Keratinocyte (primary cell): ENCODE measurements around the gene SMIM12. TPM values are rescaled to one million over a fixed set of nuclear protein-coding genes. Genes with fewer than 3 reads are reported as not detected.

Experiments used
- DNase-seq: peaks from one replicate; pipeline ENCODE4 v3.0.0-alpha.2; 2011; ENCODE audit warnings: low read depth, missing footprints, low spot score
- FAIRE-seq: peaks from 2 replicates; lab custom pipeline; 2011; peaks lifted over from hg19 to GRCh38; lab: Jason Lieb, UNC
- H2AFZ ChIP-seq: 2 replicates; pipeline ENCODE4 v1.6.0; 2012; ENCODE audit warnings: low read length, control low read depth, inconsistent platforms; ENCODE audit not compliant: control insufficient read depth
- H3K27ac ChIP-seq: 2 replicates; pipeline ENCODE4 v1.5.1; 2011; ENCODE audit warnings: low read length; ENCODE audit not compliant: control insufficient read depth, insufficient read depth
- H3K27me3 ChIP-seq: 3 replicates; pipeline ENCODE4 v1.6.0; 2011; ENCODE audit warnings: low read length; ENCODE audit not compliant: control insufficient read depth, insufficient read depth; ENCODE audit errors: extremely low read depth
- H3K36me3 ChIP-seq, 2 experiments: 2 replicates in 1 of 2; 3 replicates in 1 of 2; pipeline ENCODE4 v1.5.1; 2011; ENCODE audit warnings: low read length in 2 of 2, mild to moderate bottlenecking in 1 of 2; ENCODE audit not compliant: control insufficient read depth in 2 of 2, insufficient read depth in 2 of 2; ENCODE audit errors: extremely low read depth in 1 of 2
- H3K4me1 ChIP-seq: 3 replicates; pipeline ENCODE4 v1.5.1; 2011; ENCODE audit warnings: low read length; ENCODE audit not compliant: control insufficient read depth, insufficient read depth; ENCODE audit errors: extremely low read depth
- H3K4me2 ChIP-seq: 3 replicates; pipeline ENCODE4 v1.6.0; 2011; ENCODE audit warnings: low read depth, low read length; ENCODE audit not compliant: control insufficient read depth, insufficient read depth; ENCODE audit errors: extremely low read depth
- H3K4me3 ChIP-seq, 3 experiments: fragments of 200-600 bp in 1 of 3; sonication (generic) in 1 of 3; 2 replicates in 2 of 3; 3 replicates in 1 of 3; pipeline ENCODE4 v1.5.1; 2011 to 2016; ENCODE audit warnings: low read length in 3 of 3, mild to moderate bottlenecking in 3 of 3, control low read depth in 2 of 3, inconsistent platforms in 1 of 3, low read depth in 1 of 3, mixed read lengths in 1 of 3, mixed run types in 1 of 3, moderate library complexity in 1 of 3; ENCODE audit not compliant: control insufficient read depth in 2 of 3, insufficient read depth in 2 of 3; ENCODE audit errors: extremely low read depth in 1 of 3
- H3K79me2 ChIP-seq: 2 replicates; pipeline ENCODE4 v1.6.0; 2012; ENCODE audit warnings: low read length; ENCODE audit not compliant: control insufficient read depth, insufficient read depth
- H3K9ac ChIP-seq: 3 replicates; pipeline ENCODE4 v1.6.0; 2011; ENCODE audit warnings: low read length; ENCODE audit not compliant: control insufficient read depth, insufficient read depth; ENCODE audit errors: extremely low read depth
- H3K9me1 ChIP-seq: 3 replicates; pipeline ENCODE4 v1.6.0; 2011; ENCODE audit warnings: low read length; ENCODE audit not compliant: control insufficient read depth, insufficient read depth; ENCODE audit errors: extremely low read depth
- H3K9me3 ChIP-seq: 2 replicates; pipeline ENCODE4 v1.5.1; 2012; ENCODE audit warnings: low read depth, low read length; ENCODE audit not compliant: control insufficient read depth
- H4K20me1 ChIP-seq: 3 replicates; pipeline ENCODE4 v1.6.0; 2011; ENCODE audit warnings: low read length; ENCODE audit not compliant: control insufficient read depth, insufficient read depth; ENCODE audit errors: extremely low read depth
- EZH2 ChIP-seq: IDR thresholded peaks from one replicate; pipeline ENCODE4 v1.6.1; 2012; ENCODE audit warnings: inconsistent platforms, mild to moderate bottlenecking, low read length, moderate library complexity
- dilution Hi-C: fragments of 300-500 bp; cut with MboI; formaldehyde crosslinking; loops from one replicate; pipeline ENCODE4 v1.7.0; 2020; ENCODE audit warnings: low sequenced_read_pairs; ENCODE audit not compliant: extremely low pct_ligation_motif_present
- polyA plus RNA-seq, 5 experiments: library from polyadenylated mRNA; depleted of rRNA in 3 of 5; stranded (reverse) in 3 of 5; stranded (forward) in 1 of 5; unstranded in 1 of 5; fragments of >200 nt; gene quantifications; 1 replicate in 1 of 5; 2 replicates in 3 of 5; 3 replicates in 1 of 5; pipeline versions ENCODE4 v1.2.1 to v1.2.3, GENCODE V29; 2011 to 2012; ENCODE audit warnings: missing spikeins in 2 of 5, low read depth in 1 of 5, low replicate concordance in 1 of 5
- TF ChIP-seq, protein P1 (sequence below), 3 experiments: IDR thresholded peaks in 1 of 3; conservative IDR thresholded peaks in 1 of 3; optimal IDR thresholded peaks in 1 of 3; 2 replicates in 2 of 3; 3 replicates in 1 of 3; pipeline versions ENCODE3 to v1.5.1; 2011; ENCODE audit warnings: low read length in 3 of 3, mild to moderate bottlenecking in 3 of 3, moderate library complexity in 2 of 3, control low read depth in 1 of 3, inconsistent platforms in 1 of 3; ENCODE audit not compliant: insufficient read depth in 2 of 3; ENCODE audit errors: extremely low read depth in 1 of 3

The SMIM12 gene
- polyA plus RNA-seq, 1 donor (not counting 4 experiments of a cell fraction or from before 2014, with no cell fraction given) = 51.5 TPM

DNA sequence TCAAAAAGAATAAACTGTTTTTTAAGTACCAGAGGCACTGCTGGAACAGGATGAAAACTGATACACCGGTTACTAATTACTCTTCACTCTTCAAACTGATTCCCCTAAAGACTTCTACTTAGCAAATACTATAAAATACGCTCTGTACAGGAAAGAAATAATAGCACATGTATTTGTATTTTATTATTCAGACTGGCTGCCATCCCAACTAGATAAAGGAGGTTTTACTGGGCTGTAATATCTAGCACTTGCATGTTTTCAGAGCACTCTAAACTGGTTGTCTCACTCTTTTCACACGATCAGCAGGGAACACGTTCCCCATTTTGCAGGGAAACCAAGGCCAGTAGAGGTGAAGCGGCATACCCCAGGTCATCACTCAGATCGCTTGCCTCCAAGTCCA, 9.2 kb downstream of the SMIM12 start:
- H3K27me3 ChIP-seq = no peaks in the 10 kb centered on the region
- no peak overlapping the region for H3K9ac ChIP-seq
- H3K4me1 ChIP-seq = peaks cover 14% of the 10 kb centered on the region
- dilution Hi-C loops = no loop called here
- TF ChIP-seq EZH2 = no peak
- TF ChIP-seq, protein P1, sequence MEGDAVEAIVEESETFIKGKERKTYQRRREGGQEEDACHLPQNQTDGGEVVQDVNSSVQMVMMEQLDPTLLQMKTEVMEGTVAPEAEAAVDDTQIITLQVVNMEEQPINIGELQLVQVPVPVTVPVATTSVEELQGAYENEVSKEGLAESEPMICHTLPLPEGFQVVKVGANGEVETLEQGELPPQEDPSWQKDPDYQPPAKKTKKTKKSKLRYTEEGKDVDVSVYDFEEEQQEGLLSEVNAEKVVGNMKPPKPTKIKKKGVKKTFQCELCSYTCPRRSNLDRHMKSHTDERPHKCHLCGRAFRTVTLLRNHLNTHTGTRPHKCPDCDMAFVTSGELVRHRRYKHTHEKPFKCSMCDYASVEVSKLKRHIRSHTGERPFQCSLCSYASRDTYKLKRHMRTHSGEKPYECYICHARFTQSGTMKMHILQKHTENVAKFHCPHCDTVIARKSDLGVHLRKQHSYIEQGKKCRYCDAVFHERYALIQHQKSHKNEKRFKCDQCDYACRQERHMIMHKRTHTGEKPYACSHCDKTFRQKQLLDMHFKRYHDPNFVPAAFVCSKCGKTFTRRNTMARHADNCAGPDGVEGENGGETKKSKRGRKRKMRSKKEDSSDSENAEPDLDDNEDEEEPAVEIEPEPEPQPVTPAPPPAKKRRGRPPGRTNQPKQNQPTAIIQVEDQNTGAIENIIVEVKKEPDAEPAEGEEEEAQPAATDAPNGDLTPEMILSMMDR (optimal IDR thresholded peaks at IDR 0.05 in 1 of 3, IDR thresholded peaks at IDR 0.05 in 1 of 3, conservative IDR thresholded peaks at IDR 0.05 in 1 of 3; ENCODE audit: extremely low read depth in 1 of 3, insufficient read depth in 2 of 3, low read length in 3 of 3) = no peak
- H3K36me3 ChIP-seq = peaks cover 6 to 24% of the 10 kb centered on the region in 2 experiments
- no peak overlapping the region for H3K27ac ChIP-seq
- H3K79me2 ChIP-seq = peaks cover 7% of the 10 kb centered on the region
- no peak overlapping the region for H3K4me2 ChIP-seq
- H3K4me3 ChIP-seq = no peak overlapping the region
- H3K9me3 ChIP-seq = no peaks in the 10 kb centered on the region
- peaks cover 4% of the 10 kb centered on the region for H4K20me1 ChIP-seq
- FAIRE-seq (no peak), DNase-seq (no peak)
- no peak overlapping the region for H2AFZ ChIP-seq
- no peaks in the 10 kb centered on the region for H3K9me1 ChIP-seq

DNA sequence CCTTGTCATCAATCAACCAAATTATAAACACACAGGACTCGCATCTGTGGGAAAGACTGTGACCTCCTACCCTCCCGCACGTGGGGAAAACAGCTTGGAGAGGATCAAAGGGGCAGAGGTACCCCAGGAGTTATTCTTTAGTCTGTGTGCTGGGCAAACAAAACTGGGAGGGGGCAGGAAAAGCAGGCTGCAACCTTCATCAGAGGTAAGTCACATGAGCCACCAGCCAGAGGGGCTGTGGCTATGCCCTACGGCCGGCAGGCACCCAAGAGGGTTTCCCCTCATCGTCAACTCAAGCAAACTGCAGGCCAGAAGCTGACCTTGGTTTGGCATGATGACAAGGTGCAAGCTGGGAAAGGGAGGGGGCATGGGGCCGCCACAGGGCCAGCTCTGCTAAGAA, 12.5 kb downstream of the SMIM12 start:
- Histone ChIP-seq H3K27ac (no peak overlapping the region), H3K9ac (no peak overlapping the region), H2AFZ (no peak overlapping the region), H3K4me1 (peaks cover 10% of the 10 kb centered on the region), H3K4me2 (no peak overlapping the region), H4K20me1 (peaks cover 4% of the 10 kb centered on the region), H3K79me2 (peaks cover 3% of the 10 kb centered on the region), H3K4me3 (no peak overlapping the region), H3K9me1 (no peaks in the 10 kb centered on the region), H3K9me3 (no peaks in the 10 kb centered on the region), H3K36me3 (peaks cover 0 to 13% of the 10 kb centered on the region in 2 experiments), H3K27me3 (no peaks in the 10 kb centered on the region)
- TF ChIP-seq EZH2 = no peak
- TF ChIP-seq, protein P1 (optimal IDR thresholded peaks at IDR 0.05 in 1 of 3, IDR thresholded peaks at IDR 0.05 in 1 of 3, conservative IDR thresholded peaks at IDR 0.05 in 1 of 3; ENCODE audit: extremely low read depth in 1 of 3, insufficient read depth in 2 of 3, low read length in 3 of 3) = no peak
- dilution Hi-C loops = no loop called here
- DNase-seq = no peak
- no peak for FAIRE-seq
